Measurements from ENCODE around the gene SYTL1.
A peak's percentile ranks its signal among the peaks of the same experiment; 100 is the strongest.

Gene SYTL1

DNA sequence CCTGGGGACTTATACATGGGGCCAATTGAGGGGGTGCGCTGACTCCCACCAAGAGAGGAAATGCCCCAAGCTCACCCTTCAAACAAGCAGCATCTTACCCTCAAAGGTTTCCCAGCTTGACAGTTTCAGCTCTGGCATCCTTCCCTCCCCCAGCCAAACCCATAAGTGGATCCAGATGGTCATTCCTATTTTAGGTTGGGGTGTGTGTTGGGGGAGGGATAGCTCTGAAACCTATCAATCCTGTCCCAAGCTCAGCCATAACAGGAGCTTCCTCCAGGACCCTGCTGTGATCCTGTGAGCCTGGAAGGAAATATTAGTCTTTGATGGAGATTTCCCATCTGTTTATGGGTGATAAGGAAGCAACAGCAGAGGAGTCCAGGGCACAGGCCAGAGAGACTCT, 23.2 kb upstream of the SYTL1 start:
- DNase-seq: no peak

DNA sequence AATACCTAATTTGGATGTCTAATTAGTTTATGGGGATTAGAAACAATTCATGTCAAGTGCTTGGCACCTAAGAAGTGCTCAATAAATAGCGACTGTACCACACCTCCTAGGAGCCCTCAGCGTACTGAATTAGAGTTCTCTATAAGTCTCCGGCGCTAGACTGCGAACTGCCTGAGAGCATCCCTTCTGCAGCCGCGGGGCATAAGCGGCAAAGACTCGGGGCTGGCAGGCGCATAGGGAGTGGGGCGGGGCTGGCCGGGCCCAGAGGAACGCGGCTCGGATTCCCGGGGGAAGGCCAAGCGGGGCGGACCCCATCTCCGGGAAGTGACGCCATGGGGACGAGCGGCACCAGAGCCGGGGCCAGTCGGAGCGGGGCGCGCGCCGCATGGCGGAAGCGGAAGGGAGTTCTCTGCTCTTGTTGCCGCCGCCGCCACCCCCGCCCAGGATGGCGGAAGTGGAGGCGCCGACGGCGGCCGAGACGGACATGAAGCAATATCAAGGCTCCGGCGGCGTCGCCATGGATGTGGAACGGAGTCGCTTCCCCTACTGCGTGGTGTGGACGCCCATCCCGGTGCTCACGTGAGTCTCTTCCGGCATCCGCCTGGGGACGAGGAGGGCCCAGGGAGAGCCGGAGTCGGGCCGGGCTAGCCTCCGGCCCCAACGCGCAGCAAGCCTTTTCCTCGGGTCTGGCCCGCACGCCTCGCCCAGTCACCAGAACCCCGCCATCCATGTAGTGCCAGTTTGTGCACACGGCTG, 19.8 kb upstream of the SYTL1 start, which contains the start of gene TMEM222:
TSS of gene TMEM222 (plus strand) at position 351 of the 756 bp plus-strand sequence. CDS start at position 386, 35 bp downstream.
- DNase-seq: peak; percentile 69

DNA sequence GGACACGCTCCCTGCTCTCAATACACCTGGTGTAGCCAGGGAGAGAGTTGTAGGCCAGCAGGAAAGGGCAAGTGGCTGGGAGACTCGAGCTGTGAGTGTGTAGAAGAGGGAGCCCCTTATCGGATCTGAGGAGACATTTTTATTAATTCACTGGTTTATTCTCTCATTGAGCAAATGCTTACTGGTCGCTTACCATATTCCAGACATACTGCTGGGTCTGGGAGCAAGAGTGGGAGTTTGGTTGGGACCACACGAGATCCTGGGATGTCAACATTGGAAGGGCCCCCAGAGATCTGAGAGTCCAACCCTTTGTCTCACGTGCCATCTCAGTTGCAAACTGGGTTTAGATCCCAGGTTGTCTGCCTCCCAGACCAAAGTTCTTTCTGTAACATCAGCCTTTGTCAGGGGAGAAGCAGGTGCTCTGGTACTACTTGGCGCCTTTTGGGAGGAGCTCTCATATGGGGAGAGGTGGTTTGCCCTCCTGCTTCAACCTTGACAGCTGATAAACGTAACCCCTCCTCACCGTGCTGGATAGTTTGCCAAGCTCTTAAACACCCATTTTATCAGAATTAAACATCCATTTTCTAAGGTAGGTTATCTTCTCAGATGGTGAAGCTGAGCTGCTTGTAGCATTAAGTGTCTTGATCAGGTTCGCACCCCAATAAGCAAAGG, 19.1 kb upstream of the SYTL1 start:
- no peak for DNase-seq

DNA sequence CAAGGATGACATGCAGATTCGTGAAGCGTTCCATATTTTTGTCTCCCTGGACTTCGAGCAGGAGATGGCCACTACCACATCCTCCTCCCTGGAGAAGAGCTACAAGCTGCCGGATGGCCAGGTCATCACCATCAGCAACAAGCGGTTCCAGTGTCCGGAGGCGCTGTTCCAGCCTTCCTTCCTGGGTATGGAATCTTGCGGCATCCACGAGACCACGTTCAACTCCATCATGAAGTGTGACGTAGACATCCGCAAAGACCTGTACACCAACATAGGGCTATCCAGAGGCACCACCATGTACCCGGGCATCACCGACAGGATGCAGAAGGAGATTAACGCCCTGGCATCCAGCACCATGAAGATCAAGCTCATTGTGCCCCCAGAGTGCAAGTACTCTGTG, 16.5 kb upstream of the SYTL1 start:
- DNase-seq: no peak

DNA sequence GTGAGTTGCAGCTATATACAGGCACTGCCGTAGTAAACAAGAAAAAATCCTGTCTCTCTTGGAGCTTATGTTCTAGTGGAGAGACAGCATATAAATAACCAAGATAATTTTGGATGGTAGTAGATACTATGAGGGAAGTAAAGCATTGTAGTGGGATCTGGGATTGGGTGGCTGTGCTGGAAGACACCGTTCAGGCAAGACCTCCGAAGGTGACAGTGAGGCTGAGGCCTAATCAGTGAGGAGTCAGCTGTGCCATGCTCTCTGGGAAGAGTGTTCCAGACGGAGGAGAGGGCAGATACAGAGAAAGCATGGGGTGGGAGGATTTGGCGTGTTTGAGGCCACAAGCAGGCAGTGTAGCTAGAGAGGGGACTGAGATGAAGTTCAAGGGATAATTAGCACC, 13.9 kb upstream of the SYTL1 start:
- DNase-seq: no peak

DNA sequence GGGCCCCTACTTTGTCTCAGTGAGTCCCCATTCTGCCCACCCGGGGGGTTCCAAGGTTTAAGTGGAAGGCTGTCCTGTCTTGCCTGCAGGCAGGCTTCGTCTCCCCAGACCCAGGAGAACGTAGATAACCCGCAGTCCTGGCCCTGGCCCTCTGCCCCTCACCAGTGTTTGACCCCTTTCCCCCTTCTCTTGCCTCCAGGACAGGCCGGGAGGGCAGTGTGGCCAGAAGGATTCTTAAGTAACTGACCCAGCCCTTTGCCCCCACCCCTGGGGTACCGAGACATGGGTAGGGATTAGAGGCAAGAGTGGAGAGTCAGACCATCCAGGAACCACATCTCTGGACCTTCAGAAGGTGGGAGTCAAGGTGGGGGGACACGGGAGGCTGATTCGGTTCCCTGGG, 11.0 kb upstream of the SYTL1 start:
- DNase-seq: no peak

DNA sequence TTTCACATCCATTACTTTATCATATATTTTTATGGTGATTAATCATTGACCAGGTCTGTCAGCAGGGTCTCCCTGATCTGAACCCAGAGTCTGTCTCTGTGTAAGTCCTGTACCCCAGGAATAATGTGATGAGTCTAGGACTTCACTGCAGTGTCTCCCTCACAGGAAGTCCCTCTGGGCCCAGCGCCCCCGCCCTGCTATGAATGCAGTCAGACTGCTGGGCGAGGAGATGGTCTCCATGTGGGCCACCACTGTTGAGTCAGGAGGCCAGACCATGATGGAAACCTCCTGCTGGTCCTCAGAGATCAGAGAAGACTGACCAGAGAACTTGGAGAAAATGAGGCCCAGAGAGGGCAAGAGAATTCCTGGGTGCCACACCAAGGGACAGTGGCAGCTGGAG, 10.4 kb upstream of the SYTL1 start:
- no peak for DNase-seq

DNA sequence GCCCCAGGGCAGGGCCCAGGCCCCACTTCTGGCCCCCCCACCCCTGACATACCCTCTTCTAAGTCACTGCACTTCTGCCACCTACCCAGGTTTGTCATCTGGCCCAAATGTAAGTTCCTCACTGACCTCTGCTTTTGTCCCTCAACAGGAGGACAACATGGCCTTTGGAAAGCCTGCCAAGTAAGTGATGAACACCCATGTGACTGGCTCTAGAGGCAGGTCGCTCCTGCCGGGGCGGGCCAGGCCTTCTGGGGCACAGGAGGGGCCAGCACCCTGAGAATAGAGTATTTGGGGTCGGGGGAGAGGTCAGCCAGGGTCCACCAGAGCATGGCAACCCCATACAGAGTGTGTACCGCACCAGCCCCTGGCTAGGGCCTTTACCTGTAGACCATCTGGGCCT, 9.9 kb upstream of the SYTL1 start:
- DNase-seq: no peak

DNA sequence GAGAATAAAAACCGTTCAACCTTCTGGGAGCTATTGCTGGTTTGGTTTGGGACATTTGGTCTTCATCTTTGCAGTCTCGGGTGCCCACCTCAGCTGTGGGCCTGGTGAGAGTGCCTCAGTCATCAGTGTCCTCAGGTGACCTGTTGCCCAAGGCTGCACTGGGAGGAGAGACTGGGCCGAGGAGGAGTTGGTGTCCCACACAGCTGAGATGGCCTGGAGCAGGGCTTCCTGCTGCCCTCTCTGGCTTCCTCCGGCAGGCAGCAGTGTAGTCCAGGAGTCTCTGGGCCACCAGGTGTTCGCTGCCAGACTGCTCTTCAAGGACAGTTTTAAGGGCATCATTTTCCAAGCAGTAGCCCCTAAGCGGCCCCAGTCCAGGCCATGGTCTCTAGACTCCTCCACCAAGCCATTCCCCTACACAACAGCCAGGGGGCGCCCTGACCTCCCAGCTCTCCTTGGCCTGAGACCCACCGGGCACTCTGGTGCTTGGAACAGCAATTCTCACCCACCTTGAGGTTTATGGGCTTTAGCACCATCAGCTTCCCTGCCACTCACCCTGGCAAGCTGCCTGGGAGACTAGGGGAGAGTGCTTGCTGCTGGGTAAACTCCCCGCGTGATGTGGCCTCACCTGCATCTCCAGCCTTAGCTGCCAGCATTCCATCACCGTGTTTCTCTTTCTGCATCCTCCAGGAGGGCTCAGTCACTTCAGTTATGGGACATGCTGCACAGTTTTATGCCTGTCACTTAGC, 9.1 kb upstream of the SYTL1 start:
- DNase-seq: no peak

DNA sequence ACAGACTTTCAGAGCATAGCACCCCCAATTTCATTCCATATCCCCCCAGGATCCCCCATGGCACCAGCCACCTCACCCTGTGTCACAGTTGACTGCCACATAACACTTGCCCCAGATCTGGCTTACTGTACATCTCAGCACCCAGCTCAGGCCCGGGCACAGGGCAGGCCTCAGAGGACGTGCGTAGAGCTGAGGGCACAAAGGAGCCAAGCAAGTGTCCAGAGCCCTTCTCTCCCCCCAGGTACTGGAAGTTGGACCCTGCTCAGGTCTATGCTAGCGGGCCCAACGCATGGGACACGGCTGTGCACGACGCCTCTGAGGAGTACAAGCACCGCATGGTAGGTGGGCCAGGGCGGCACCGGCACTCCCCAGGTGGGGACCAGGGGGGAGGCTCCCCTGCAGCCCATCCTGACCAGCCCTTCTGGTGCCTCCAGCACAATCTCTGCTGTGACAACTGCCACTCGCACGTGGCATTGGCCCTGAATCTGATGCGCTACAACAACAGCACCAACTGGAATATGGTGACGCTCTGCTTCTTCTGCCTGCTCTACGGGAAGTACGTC, 8.0 kb upstream of the SYTL1 start:
- no peak for DNase-seq

DNA sequence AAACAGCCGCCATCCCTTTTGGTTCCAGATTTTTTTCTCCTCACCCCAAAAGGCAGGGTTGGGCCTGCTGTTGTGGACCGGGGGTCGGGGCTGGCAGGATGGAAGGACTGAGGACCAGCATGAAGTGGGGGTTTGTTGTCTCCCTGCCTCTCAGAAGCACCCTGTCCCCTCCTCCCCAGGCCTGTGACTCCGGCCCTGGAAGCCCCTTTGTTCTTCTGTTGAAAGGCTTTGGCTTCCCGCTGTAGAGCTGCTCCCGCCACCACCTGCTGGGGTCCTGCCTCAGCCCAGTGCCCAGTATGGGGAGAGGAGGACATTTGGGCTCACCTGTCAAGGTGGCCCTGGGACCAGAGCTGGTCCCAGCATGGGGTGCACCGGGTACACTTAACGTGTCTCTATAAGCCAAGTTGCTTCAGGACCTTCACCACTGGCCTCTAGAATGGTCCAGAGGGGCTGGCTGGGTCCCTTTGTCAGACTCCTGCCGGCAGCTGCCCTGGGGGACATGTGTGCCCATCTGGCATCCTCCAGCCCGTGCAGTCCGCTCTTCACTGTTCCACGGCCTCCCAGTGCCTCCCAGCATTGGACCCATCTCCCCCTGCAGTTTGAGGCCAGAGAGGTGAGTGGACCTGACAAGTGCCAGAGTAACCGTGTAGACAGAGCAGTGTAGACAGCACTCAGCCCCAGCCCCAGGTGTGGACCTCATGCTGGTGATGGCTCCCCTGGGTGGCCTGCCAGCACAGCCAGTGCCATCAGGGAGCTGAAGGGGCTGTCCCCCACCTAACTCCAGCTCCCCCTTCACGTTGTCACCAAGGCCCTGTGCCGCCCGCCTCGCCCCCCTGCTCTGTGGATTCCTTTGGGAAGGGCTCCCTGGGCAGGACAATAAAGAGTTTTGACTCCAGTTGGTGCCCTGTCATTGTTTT, 6.1 kb upstream of the SYTL1 start:
- DNase-seq: no peak

DNA sequence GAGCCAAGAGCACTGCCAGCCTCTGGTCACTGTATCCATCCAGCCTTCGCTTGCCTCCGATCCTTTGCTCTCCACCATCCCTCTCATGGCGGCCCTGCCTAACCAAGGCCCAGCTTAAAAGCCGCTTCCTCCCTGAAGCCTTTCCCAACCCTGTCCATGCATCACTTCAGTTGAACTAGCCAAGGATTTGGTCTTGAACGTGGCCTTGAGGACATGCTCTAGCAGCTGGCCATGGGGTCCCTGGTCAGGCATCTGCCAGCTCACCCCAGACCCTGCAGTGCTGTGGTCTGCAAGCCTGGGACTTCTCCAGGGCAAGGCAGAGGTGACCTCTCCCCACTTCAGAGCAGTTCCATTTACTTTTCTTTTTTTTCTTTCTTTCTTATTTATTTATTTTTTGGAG, 5.1 kb upstream of the SYTL1 start:
- DNase-seq: no peak

DNA sequence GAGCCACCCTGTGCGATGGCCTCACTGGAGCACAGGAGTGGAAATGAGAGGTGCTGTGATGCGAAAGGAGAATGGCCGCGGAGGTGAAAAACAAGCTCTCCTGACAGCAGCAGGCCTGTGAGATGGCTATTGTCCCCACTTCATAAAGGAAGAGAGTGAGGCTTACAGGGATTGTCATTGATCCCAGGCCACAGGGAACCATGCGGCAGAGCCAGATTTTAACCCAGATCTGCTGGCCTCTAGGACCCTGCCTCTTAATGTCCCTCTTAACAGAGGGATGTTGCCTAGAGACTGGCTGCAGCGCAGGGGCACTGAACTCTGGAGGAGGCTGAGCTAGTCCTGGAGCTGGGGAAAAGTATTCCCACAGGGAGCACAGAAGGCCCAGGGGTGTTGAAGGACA, 3.1 kb upstream of the SYTL1 start:
- DNase-seq: no peak

DNA sequence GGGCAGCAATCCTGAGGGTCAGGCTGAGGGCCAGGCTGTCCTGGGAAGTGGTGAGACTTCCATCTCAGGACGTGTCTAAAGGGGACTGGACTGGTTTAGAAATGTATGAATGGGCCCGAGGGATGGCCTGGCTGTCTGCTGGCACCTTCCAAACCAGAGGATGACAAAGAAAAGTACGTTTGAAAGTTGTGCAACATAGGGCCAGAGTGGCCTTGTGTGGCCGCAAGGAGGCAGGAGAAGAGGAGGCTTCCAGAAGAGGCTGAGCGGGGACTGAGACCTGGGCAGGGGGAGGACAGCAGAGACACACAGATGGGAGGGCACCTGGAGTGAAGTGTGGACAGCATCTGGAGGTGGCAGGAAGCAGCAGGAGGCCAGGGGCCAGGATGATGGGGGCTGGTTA, 2.6 kb upstream of the SYTL1 start:
- no peak for DNase-seq

DNA sequence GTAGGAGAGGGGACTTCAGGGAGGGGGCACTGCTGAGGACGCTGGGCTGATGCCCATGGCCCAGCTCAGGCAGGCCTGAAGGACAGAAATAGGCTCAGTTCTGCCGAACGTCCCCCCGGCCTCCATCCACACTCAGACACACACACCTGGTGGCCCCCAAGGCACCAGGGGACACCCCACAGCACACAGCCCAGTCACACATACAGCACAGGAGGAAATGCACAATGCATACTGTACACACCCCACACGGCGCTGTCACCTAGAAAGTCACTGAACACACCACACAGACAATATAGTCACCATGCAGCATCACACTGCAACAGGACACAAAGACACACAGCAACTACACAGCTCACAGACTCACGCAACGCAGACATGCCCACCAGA, 562 bp downstream of the SYTL1 start:
- DNase-seq: no peak

DNA sequence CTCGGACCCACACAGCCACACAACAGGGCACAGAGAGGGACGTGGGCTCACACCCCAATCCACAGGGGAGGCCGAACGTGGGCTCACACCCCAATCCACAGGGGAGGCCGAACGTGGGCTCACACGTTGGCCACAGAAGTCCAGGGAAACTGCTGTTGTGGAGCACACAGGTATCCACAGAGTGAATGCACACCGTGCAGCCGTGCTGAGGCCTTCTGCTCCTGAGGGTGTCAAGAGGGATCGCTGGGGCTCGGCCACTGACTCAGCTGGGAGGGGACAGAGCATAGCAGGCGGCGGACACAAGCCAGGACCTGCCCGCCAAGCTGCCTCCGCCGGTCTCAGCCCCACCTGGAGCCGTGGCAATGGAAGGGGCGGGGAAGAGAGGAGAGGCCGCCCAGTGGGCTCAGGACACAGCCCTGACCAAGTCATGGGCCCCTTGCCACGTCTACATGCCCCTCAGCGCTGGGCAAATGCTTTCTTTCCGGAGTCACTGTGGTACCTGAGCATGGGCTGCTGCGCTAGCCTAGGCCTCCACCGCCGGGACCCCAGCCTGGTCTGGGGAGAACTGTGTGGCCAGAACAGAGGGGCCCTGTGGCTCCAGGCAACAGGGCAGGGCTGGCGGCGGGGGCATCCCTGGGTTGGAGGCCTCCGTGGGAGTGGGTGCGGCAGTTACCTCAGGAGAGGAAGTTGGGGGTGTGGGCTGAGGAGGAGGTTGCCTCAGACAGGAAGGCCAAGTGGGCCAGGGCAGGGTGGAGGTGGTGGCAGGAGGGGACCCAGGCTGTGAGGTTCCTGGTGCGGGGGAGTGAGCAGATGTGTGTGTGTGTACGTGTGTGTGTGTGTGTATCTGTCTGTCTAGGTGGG, 1.2 kb downstream of the SYTL1 start:
- no peak for DNase-seq

DNA sequence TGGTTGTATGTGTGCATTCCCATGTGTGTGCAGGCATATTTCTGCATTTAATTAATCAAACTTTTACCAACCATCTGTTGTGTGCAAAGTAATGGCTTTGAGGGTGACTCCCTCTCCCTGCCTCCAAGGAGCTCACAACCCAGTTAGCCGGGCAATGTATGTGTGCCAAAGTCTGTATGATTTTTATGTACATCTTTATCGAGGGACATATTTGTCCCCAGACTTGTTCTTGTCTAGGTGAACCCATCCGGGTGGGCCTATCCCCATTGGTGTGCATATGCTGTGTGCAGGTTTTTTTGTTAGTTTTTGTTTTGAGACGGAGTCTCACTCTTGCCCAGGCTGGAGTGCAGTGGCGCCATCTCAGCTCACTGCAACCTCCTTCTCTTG, 1.8 kb downstream of the SYTL1 start:
- DNase-seq: no peak

DNA sequence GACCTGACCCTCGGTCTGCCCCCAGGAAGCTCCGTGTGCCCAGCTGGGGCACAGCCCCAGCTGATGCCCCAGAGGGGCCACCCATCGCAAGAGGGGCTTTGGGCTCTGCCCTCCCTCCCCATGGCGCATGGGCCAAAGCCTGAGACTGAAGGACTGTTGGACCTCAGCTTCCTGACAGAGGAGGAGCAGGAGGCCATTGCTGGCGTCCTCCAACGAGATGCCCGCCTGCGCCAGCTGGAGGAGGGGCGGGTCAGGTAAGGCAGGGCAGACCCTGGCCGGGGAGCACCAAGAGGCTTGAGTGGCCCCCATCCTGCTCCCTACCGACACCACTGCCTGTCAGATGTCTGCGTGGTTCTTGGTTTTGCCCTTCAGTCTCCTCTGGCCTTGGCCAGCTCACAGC, 3.5 kb downstream of the SYTL1 start:
- DNase-seq: no peak

DNA sequence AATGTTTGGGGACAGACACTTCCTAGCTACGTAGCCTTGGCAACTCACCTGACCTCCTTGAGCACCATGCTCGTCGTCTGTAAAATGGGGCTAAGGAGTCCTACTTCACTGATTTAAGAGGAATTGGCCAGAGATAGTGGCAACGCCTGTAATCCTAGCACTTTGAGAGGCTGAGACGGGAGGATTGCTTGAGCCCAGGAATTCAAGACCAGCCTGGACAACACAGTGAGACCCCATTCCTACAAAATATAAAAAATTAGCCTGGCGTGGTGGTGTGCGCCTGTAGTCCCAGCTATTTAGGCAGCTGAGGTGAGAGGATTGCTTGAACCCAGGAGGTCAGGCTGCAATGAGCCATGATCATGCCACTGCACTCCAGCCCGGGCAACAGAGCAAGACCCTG, 4.5 kb downstream of the SYTL1 start:
- no peak for DNase-seq

DNA sequence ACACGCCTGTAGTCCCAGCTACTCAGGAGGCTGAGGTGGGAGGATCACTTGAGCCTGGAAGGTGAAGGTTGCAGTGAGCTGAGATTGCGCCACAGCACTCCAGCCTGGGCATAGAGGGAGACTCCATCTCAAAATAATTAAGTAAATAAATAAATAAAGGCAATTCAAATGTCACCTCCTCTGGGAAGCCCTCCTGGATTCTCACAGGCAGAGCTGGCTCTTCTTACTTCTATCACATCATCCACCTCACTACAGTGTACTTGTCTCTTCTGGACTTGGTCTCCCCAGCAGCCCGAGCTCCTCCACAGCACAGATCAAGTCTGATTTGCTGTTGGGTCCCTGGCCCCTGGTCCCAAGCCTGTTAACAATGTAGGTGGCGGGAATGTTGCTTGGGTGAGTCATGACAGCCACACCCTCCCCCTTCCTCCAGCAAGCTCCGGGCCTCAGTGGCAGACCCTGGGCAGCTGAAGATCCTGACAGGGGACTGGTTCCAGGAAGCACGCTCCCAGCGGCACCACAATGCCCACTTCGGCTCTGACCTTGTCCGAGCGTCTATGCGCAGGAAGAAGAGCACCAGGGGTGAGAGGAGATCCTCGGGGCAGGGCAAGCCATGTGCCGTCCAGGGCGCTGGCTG, 5.3 kb downstream of the SYTL1 start:
- DNase-seq: no peak

Data from NCI-H1436 treated with DMSO at 0.1 percent for 48 hours (cell line).